CD4-positive, alpha-beta T cell (primary cell): ENCODE measurements around the gene SRGAP1. TPM values are rescaled to one million over a fixed set of nuclear protein-coding genes. Genes with fewer than 3 reads are reported as not detected.
"Not testable (repeated sequence)": the region's sequence is repeated elsewhere in the genome, so short reads cannot be mapped to it uniquely, and the experiment has no call there.

ENCODE experiments used
- ATAC-seq: fragments of 200-7000 bp; cut with Tn5 transposase; one replicate; pipeline ENCODE4 v1.10.0; 2022; ENCODE audit warnings: mild to moderate bottlenecking; ENCODE audit not compliant: poor library complexity
- CTCF ChIA-PET: fragments of 350-600 bp; sonication (Branson Sonifier 250); formaldehyde crosslinking; loops from one replicate; lab custom pipeline; 2021; ENCODE audit warnings: antibody characterized with exemption, inconsistent platforms; lab: Charles Lee
- POLR2A ChIA-PET: fragments of 350-600 bp; sonication (Branson Sonifier 250); formaldehyde crosslinking; loops from one replicate; lab custom pipeline; 2021; ENCODE audit warnings: antibody characterized with exemption, inconsistent platforms; lab: Charles Lee
- DNase-seq, 14 experiments: peaks; one replicate each; pipeline ENCODE4 v3.0.0-alpha.2; 2013 to 2020; ENCODE audit warnings: mixed read lengths in 2 of 14
- H3K27ac ChIP-seq, 2 donors: one replicate each; pipeline versions ENCODE4 v1.5.1 to v1.7.0; 2013; ENCODE audit warnings: low read length in 2 of 2, low read depth in 1 of 2, mild to moderate bottlenecking in 1 of 2
- H3K27me3 ChIP-seq, 2 experiments: 1 replicate in 1 of 2; 2 replicates in 1 of 2; pipeline versions ENCODE4 v1.6.1 to v1.7.0; 2013; ENCODE audit warnings: low read length in 2 of 2, control low read depth in 1 of 2, mild to moderate bottlenecking in 1 of 2, moderate library complexity in 1 of 2; ENCODE audit not compliant: insufficient read depth in 2 of 2, control insufficient read depth in 1 of 2
- H3K36me3 ChIP-seq: one replicate; pipeline ENCODE4 v1.6.1; 2013; ENCODE audit warnings: low read length, control low read depth; ENCODE audit not compliant: insufficient read depth
- H3K4me1 ChIP-seq: one replicate; pipeline ENCODE4 v1.6.1; 2013; ENCODE audit warnings: low read length, control low read depth; ENCODE audit not compliant: insufficient read depth
- H3K4me3 ChIP-seq: one replicate; pipeline ENCODE4 v1.5.1; 2013; ENCODE audit warnings: mild to moderate bottlenecking, low read length, moderate library complexity
- H3K9me3 ChIP-seq, 2 experiments: 1 replicate in 1 of 2; 2 replicates in 1 of 2; pipeline versions ENCODE4 v1.6.1 to v1.7.0; 2013; ENCODE audit warnings: low read length in 2 of 2, mild to moderate bottlenecking in 2 of 2, control low read depth in 1 of 2, moderate library complexity in 1 of 2; ENCODE audit not compliant: control insufficient read depth in 1 of 2, insufficient read depth in 1 of 2
- H3K27ac Mint-ChIP-seq: one replicate; pipeline ENCODE4 v1.8.0; 2020; ENCODE audit warnings: mixed read lengths
- H3K27me3 Mint-ChIP-seq: one replicate; pipeline ENCODE4 v1.8.0; 2021; ENCODE audit warnings: mixed read lengths
- H3K36me3 Mint-ChIP-seq: one replicate; pipeline ENCODE4 v1.8.0; 2021; ENCODE audit warnings: low read depth, mixed read lengths
- H3K4me1 Mint-ChIP-seq: one replicate; pipeline ENCODE4 v1.8.0; 2021; ENCODE audit warnings: low read depth, mixed read lengths
- H3K4me3 Mint-ChIP-seq: one replicate; pipeline ENCODE4 v1.8.0; 2020; ENCODE audit warnings: mild to moderate bottlenecking, mixed read lengths
- H3K9me3 Mint-ChIP-seq: one replicate; pipeline ENCODE4 v1.8.0; 2020; ENCODE audit warnings: mixed read lengths
- intact Hi-C, 2 experiments: fragments of 100-400 bp; cut with DNase I in 1 of 2; cut with micrococcal nuclease in 1 of 2; formaldehyde crosslinking; loops; one replicate each; pipeline versions ENCODE4 v1.15.1 to v1.9.0; 2023 to 2025; cut with DNase I, micrococcal nuclease
- total RNA-seq, 174 experiments: library from RNA in 2 of 174; stranded (reverse) in 2 of 174; gene quantifications; one replicate each; pipeline ENCODE4 v1.2.3 and lab custom pipeline; 2021 to 2026
- TF ChIP-seq, protein P1 (sequence below): fragments of 200-600 bp; IDR thresholded peaks from one replicate; pipeline ENCODE4 v1.8.0; 2022; ENCODE audit warnings: antibody characterized with exemption, mild to moderate bottlenecking

SRGAP1 gene
- total RNA-seq, 2 experiments from 2014 or later, result 0.03 TPM; not detected in 1

GRCh38 chr12:63876980-63877379, 32.5 kb downstream of the SRGAP1 start:
- H3K4me3 Mint-ChIP-seq, result no peak overlapping the region
- Histone ChIP-seq H3K27me3 (no peaks in the 10 kb centered on the region), H3K27ac (no peak overlapping the region), H3K36me3 (no peaks in the 10 kb centered on the region), H3K4me1 (no peaks in the 10 kb centered on the region), H3K9me3 (no peaks in the 10 kb centered on the region), H3K4me3 (no peak overlapping the region)
- ATAC-seq (no peak), DNase-seq (no peak)
- H3K9me3 Mint-ChIP-seq, result no peaks in the 10 kb centered on the region
- no peak overlapping the region for H3K27ac Mint-ChIP-seq
- ChIA-PET CTCF (no interaction called here), POLR2A (no interaction called here)
- no peaks in the 10 kb centered on the region for H3K4me1 Mint-ChIP-seq
- intact Hi-C loops, result no loop called here
- H3K27me3 Mint-ChIP-seq, result peaks cover 19% of the 10 kb centered on the region
- H3K36me3 Mint-ChIP-seq, result no peaks in the 10 kb centered on the region
- TF ChIP-seq, protein P1, sequence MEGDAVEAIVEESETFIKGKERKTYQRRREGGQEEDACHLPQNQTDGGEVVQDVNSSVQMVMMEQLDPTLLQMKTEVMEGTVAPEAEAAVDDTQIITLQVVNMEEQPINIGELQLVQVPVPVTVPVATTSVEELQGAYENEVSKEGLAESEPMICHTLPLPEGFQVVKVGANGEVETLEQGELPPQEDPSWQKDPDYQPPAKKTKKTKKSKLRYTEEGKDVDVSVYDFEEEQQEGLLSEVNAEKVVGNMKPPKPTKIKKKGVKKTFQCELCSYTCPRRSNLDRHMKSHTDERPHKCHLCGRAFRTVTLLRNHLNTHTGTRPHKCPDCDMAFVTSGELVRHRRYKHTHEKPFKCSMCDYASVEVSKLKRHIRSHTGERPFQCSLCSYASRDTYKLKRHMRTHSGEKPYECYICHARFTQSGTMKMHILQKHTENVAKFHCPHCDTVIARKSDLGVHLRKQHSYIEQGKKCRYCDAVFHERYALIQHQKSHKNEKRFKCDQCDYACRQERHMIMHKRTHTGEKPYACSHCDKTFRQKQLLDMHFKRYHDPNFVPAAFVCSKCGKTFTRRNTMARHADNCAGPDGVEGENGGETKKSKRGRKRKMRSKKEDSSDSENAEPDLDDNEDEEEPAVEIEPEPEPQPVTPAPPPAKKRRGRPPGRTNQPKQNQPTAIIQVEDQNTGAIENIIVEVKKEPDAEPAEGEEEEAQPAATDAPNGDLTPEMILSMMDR, result no peak

GRCh38 chr12:63877693-63878092, 33.2 kb downstream of the SRGAP1 start:
- Histone ChIP-seq H3K27ac (no peak overlapping the region), H3K4me1 (no peaks in the 10 kb centered on the region), H3K4me3 (no peak overlapping the region), H3K27me3 (no peaks in the 10 kb centered on the region), H3K36me3 (no peaks in the 10 kb centered on the region), H3K9me3 (no peaks in the 10 kb centered on the region)
- POLR2A ChIA-PET, result no interaction called here
- ATAC-seq (no peak), DNase-seq (no peak)
- Mint-ChIP-seq H3K27me3 (peaks cover 16% of the 10 kb centered on the region), H3K27ac (no peak overlapping the region), H3K9me3 (no peaks in the 10 kb centered on the region), H3K36me3 (no peaks in the 10 kb centered on the region), H3K4me3 (no peak overlapping the region), H3K4me1 (no peaks in the 10 kb centered on the region)
- CTCF ChIA-PET, result no interaction called here
- intact Hi-C loops, result no loop called here
- TF ChIP-seq, protein P1, result no peak

GRCh38 chr12:63880235-63880634, 35.7 kb downstream of the SRGAP1 start:
- H3K27me3 Mint-ChIP-seq, result peaks cover 11% of the 10 kb centered on the region
- H3K27ac Mint-ChIP-seq, H3K27ac ChIP-seq, H3K4me1 Mint-ChIP-seq, DNase-seq, H3K4me3 ChIP-seq, H3K36me3 Mint-ChIP-seq, ATAC-seq, intact Hi-C loops, POLR2A ChIA-PET, H3K9me3 Mint-ChIP-seq, H3K4me1 ChIP-seq, H3K27me3 ChIP-seq, H3K9me3 ChIP-seq, H3K4me3 Mint-ChIP-seq, CTCF ChIA-PET, H3K36me3 ChIP-seq: not testable (repeated sequence)

DNA sequence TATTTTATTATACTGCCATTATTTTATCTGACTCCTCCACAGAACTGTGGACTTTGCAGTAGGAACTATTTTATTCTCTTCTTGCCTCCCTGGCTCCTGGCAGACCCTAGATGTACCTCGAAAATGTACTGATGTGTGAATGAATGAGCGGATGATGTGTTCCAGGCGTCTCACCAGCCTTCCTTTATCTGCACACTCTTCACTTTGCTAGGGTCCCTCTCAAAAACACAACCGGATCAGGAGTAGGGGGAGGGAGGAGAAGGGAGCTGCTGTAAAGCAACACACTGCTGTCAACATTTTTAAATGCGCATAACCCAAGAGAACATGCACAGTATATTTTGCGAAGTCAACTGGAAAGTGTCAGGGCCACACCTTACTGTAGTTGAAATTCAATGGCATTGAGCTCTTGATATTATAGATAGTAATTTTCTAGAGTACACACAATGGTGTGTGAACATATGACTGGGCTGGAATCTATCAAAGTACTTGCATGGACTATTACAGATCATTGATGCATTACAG, 36.3 kb downstream of the SRGAP1 start:
- no peaks in the 10 kb centered on the region for H3K4me1 Mint-ChIP-seq
- intact Hi-C loops, result no loop called here
- DNase-seq (no peak), ATAC-seq (no peak)
- ChIA-PET CTCF (no interaction called here), POLR2A (no interaction called here)
- peaks cover 15% of the 10 kb centered on the region for H3K27me3 Mint-ChIP-seq
- no peak overlapping the region for H3K27ac Mint-ChIP-seq
- H3K36me3 Mint-ChIP-seq, result no peaks in the 10 kb centered on the region
- Histone ChIP-seq H3K9me3 (no peaks in the 10 kb centered on the region), H3K27ac (no peak overlapping the region), H3K36me3 (no peaks in the 10 kb centered on the region), H3K27me3 (no peaks in the 10 kb centered on the region), H3K4me3 (no peak overlapping the region), H3K4me1 (no peaks in the 10 kb centered on the region)
- H3K9me3 Mint-ChIP-seq, result no peaks in the 10 kb centered on the region
- TF ChIP-seq, protein P1, result no peak
- H3K4me3 Mint-ChIP-seq, result no peak overlapping the region
